A549 (cell line): Measurements from ENCODE around the gene CAPN8. TPM values are rescaled to one million over a fixed set of nuclear protein-coding genes. Genes with fewer than 3 reads are reported as not detected.

Experiments used
- ATAC-seq, 2 experiments: fragments of 200-7000 bp in 1 of 2; fragments of >200 bp in 1 of 2; cut with Nextera tagmentation in 1 of 2; cut with Tn5 transposase in 1 of 2; 3 replicates each; pipeline versions ENCODE4 v1.8.0 to v1.9.1; 2018 to 2020; ENCODE audit warnings: mild to moderate bottlenecking in 1 of 2, moderate library complexity in 1 of 2
- CTCF ChIA-PET: fragments of 300-600 bp; sonication (Branson Sonifier 250); formaldehyde crosslinking; extraction: SDS; loops from one replicate; lab custom pipeline; 2021; ENCODE audit warnings: antibody characterized with exemption, inconsistent platforms; lab: Yijun Ruan, JAX
- POLR2A ChIA-PET: fragments of 350-600 bp; formaldehyde crosslinking; extraction: SDS; loops from one replicate; lab custom pipeline; 2021; ENCODE audit warnings: antibody characterized with exemption, inconsistent platforms; lab: Yijun Ruan, JAX
- DNase-seq, 2 experiments: peaks; one replicate each; pipeline versions ENCODE4 v3.0.0 to v3.0.0-alpha.2; 2011 to 2016; ENCODE audit warnings: low read depth in 1 of 2, low spot score in 1 of 2
- FAIRE-seq: peaks from 2 replicates; lab custom pipeline; 2011; peaks lifted over from hg19 to GRCh38; lab: Jason Lieb, UNC
- H3K27ac ChIP-seq, 2 experiments: fragments of >200 bp; sonication (Bioruptor Twin); formaldehyde crosslinking; 3 replicates each; pipeline ENCODE4 v1.5.1; 2016 to 2017
- H3K4me1 ChIP-seq: fragments of >200 bp; sonication (Bioruptor Twin); formaldehyde crosslinking; 3 replicates; pipeline ENCODE4 v1.6.1; 2016
- H3K4me2 ChIP-seq: fragments of >200 bp; sonication (Bioruptor Twin); formaldehyde crosslinking; 3 replicates; pipeline ENCODE4 v1.6.1; 2016
- H3K4me3 ChIP-seq: fragments of >200 bp; sonication (Bioruptor Twin); formaldehyde crosslinking; 3 replicates; pipeline ENCODE4 v1.5.1; 2016
- H3K9me3 ChIP-seq: fragments of >200 bp; sonication (Bioruptor Twin); formaldehyde crosslinking; 3 replicates; pipeline ENCODE4 v1.6.1; 2016
- BCL3 ChIP-seq: fragments of >200 bp; sonication (Bioruptor Twin); formaldehyde crosslinking; IDR thresholded peaks from 3 replicates; pipeline ENCODE4 v1.6.1; 2016
- CBX2 ChIP-seq: fragments of 200-600 bp; sonication (generic); IDR thresholded peaks from 2 replicates; pipeline ENCODE4 v1.6.1; 2016; ENCODE audit warnings: low read depth, mild to moderate bottlenecking, borderline replicate concordance
- CEBPB ChIP-seq, 2 experiments: fragments of >200 bp in 1 of 2; sonication (Bioruptor Twin) in 1 of 2; formaldehyde crosslinking in 1 of 2; IDR thresholded peaks; 2 replicates each; pipeline ENCODE4 v1.6.1; 2012 to 2016
- ELK1 ChIP-seq: fragments of 150-350 bp; IDR thresholded peaks from 2 replicates; pipeline ENCODE4 v1.6.1; 2014; ENCODE audit warnings: low read depth, mild to moderate bottlenecking, low read length
- FOSL2 ChIP-seq, 2 experiments: fragments of 450-650 bp in 1 of 2; fragments of >200 bp in 1 of 2; sonication (Bioruptor Twin) in 1 of 2; formaldehyde crosslinking; IDR thresholded peaks; 2 replicates each; pipeline versions ENCODE4 v1.5.0 to v1.6.1; 2016 to 2020; ENCODE audit warnings: mild to moderate bottlenecking in 1 of 2, moderate library complexity in 1 of 2
- FOXS1 ChIP-seq: fragments of 250-450 bp; sonication (Bioruptor Pico); IDR thresholded peaks from 2 replicates; pipeline ENCODE4 v1.5.0; 2020; ENCODE audit warnings: mild to moderate bottlenecking, moderate library complexity
- HOXA7 ChIP-seq: fragments of 250-450 bp; sonication (Bioruptor Pico); IDR thresholded peaks from 2 replicates; pipeline ENCODE4 v1.5.0; 2020; ENCODE audit warnings: mild to moderate bottlenecking, moderate library complexity
- HOXB13 ChIP-seq: fragments of 250-450 bp; sonication (Bioruptor Pico); IDR thresholded peaks from 2 replicates; pipeline ENCODE4 v1.5.0; 2020; ENCODE audit warnings: low read depth, mild to moderate bottlenecking, moderate library complexity
- JUN ChIP-seq, 2 experiments: fragments of >200 bp; sonication (Bioruptor Twin); formaldehyde crosslinking; IDR thresholded peaks; 2 replicates in 1 of 2; 3 replicates in 1 of 2; pipeline ENCODE4 v1.6.1; 2016 to 2017
- JUNB ChIP-seq: fragments of >200 bp; sonication (Bioruptor Twin); formaldehyde crosslinking; IDR thresholded peaks from 2 replicates; pipeline ENCODE4 v1.6.1; 2016
- KDM1A ChIP-seq: fragments of 200-600 bp; sonication (generic); IDR thresholded peaks from 2 replicates; pipeline ENCODE4 v1.6.1; 2016; ENCODE audit warnings: low read depth, mild to moderate bottlenecking
- MAX ChIP-seq: IDR thresholded peaks from 2 replicates; pipeline ENCODE4 v1.6.1; 2012
- MAZ ChIP-seq: fragments of 150-350 bp; IDR thresholded peaks from 2 replicates; pipeline ENCODE4 v1.6.1; 2014; ENCODE audit warnings: antibody characterized with exemption, low read depth, low read length, borderline replicate concordance
- PHF8 ChIP-seq: fragments of 200-600 bp; sonication (generic); IDR thresholded peaks from 2 replicates; pipeline ENCODE4 v1.6.1; 2016; ENCODE audit warnings: low read depth, mild to moderate bottlenecking, antibody characterized with exemption, moderate library complexity, borderline replicate concordance
- RAD21 ChIP-seq, 2 experiments: fragments of >200 bp in 1 of 2; sonication (Bioruptor Twin) in 1 of 2; formaldehyde crosslinking in 1 of 2; IDR thresholded peaks in 1 of 2; conservative IDR thresholded peaks in 1 of 2; 2 replicates in 1 of 2; 3 replicates in 1 of 2; pipeline ENCODE4 v1.6.1; 2012 to 2018; ENCODE audit warnings: inconsistent platforms in 1 of 2
- RNF2 ChIP-seq: fragments of 200-600 bp; sonication (generic); IDR thresholded peaks from 2 replicates; pipeline ENCODE4 v1.6.1; 2016; ENCODE audit warnings: low read depth, mild to moderate bottlenecking, antibody characterized with exemption, moderate library complexity, borderline replicate concordance
- SMC3 ChIP-seq: fragments of >200 bp; sonication (Bioruptor Twin); formaldehyde crosslinking; IDR thresholded peaks from 3 replicates; pipeline ENCODE4 v1.6.1; 2018; ENCODE audit warnings: inconsistent platforms
- ZFP36 ChIP-seq: fragments of 450-650 bp; IDR thresholded peaks from 2 replicates; pipeline ENCODE4 v1.6.1; 2014; ENCODE audit warnings: borderline replicate concordance; ENCODE audit not compliant: partially characterized antibody
- WGBS: methylation state at CpG from one replicate; pipeline ENCODE4 v1.1.6; 2017; ENCODE audit errors: missing lambda C conversion rate; 5-methylcytosine and 5-hydroxymethylcytosine counted together
- polyA plus RNA-seq, 4 experiments: library from polyadenylated mRNA; depleted of rRNA in 3 of 4; stranded (reverse); fragments of >200 nt; fragmentation: RNase III in 1 of 4; extraction: RNeasy Plus Mini Kit Qiagen cat#74134 plus additional on column Dnase treatment in 1 of 4; gene quantifications; 2 replicates in 3 of 4; 3 replicates in 1 of 4; pipeline ENCODE4 v1.2.3, GENCODE V29; 2011 to 2017
- TF ChIP-seq, protein P1 (sequence below): fragments of >200 bp; sonication (Bioruptor Twin); formaldehyde crosslinking; IDR thresholded peaks from 3 replicates; pipeline ENCODE4 v1.5.1; 2016
- TF ChIP-seq, protein P2 (sequence below): fragments of >200 bp; sonication (Bioruptor Twin); formaldehyde crosslinking; IDR thresholded peaks from 2 replicates; pipeline ENCODE4 v1.6.1; 2016
- TF ChIP-seq, protein P3 (sequence below): IDR thresholded peaks from 2 replicates; pipeline ENCODE4 v1.6.1; 2012; ENCODE audit warnings: low read depth, borderline replicate concordance

The CAPN8 gene
- polyA plus RNA-seq, 2 of the 4 experiments (the other 2 are of a cell fraction), result 0.39 to 1.5 TPM

DNA sequence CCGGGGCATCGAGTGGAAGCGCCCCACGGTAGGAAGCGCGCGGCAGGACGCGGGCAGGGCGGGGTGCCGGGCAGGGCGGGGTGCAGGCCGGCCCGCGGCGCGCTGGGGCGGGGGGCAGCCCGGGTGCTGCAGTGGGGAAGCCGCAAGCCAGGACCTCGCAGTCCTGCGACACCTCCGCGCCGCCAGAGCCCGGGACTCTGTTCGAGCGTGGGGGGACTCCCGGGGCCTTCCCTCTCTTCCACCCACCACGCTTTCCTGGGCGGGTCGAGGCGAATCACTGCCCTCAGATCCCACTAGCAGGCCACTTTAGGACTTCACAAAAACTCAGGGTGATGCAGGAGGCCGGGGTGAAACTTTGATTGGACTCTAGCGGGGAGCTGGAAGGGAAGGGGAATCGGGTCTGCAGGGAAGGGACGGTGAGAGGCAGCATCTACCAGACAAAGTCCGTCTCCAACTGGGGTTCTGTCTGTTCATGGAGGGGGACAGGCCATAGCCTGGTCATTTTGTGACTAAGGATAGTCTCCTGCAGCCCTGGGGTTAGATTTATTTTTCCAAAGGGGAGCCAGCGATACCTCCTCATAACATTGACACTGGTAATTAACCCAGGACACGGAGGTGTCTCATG lies 47.5 kb upstream of the CAPN8 start:
- ATAC-seq, result peak; percentile 17 to 32; a peak in 5 of 6 replicates
- WGBS, result 0% methylated on average over 11 of the region's 40 CpGs

DNA sequence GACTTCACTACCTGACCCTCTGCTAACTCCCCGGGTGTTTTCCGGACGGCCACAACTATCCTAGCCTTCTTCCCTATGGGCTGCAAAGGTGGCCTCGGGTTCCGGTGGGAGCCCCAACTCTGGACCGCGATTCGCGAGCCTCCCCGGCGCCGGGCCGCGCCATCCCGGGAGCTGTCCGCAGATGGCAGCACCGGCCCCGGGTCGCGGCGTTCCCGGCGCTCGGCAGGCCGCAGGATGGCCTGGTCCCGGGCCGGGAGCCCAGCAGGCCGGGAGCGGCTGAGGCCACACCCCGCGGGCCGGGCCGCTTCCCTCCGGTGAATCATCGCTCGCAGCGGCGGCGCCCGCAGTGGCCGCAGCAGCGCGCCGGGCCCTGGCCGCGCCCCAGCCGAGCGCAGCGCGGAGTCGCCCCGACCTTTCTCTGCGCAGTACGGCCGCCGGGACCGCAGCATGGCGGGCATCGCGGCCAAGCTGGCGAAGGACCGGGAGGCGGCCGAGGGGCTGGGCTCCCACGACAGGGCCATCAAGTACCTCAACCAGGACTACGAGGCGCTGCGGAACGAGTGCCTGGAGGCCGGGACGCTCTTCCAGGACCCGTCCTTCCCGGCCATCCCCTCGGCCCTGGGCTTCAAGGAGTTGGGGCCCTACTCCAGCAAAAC lies 46.8 kb upstream of the CAPN8 start, which contains the start of gene CAPN2:
CAPN2 (plus strand) TSS at position 346 of the 656 bp plus-strand sequence; CDS start at position 448, 102 bp downstream.
- ChIA-PET POLR2A (interaction anchor here (0.6 to 3.2 kb wide), 4 partner anchors 9 to 37 kb away, joined by 4 to 25 read pairs (median 10); no protein-coding TSS in a partner anchor), CTCF (interaction anchor here (0.6 to 4.2 kb wide), 28 partner anchors 9 to 430 kb away, joined by 3 to 92 read pairs (median 4); no protein-coding TSS in a partner anchor)
- Histone ChIP-seq H3K4me3 (peak within 1 kb of the TSS; percentile 88), H3K4me1 (peaks cover 80% of the 10 kb centered on the region), H3K4me2 (peak within 1 kb of the TSS; percentile 88), H3K27ac (peak within 1 kb of the TSS; percentile 99), H3K9me3 (no peaks in the 10 kb centered on the region)
- FAIRE-seq (no peak), ATAC-seq (peak; percentile 71 to 75), DNase-seq (peak; percentile 81 to 84)
- WGBS, result 1% methylated on average over 15 of the region's 74 CpGs
- TF ChIP-seq HOXB13 (CRISPR knock-in tag), result 0 out of 2 replicates have a peak, but pooled peaks have one; percentile 37
- TF ChIP-seq ZFP36, result no peak
- TF ChIP-seq CEBPB (IDR thresholded peaks at IDR 0.05), result no peak
- TF ChIP-seq, protein P1, sequence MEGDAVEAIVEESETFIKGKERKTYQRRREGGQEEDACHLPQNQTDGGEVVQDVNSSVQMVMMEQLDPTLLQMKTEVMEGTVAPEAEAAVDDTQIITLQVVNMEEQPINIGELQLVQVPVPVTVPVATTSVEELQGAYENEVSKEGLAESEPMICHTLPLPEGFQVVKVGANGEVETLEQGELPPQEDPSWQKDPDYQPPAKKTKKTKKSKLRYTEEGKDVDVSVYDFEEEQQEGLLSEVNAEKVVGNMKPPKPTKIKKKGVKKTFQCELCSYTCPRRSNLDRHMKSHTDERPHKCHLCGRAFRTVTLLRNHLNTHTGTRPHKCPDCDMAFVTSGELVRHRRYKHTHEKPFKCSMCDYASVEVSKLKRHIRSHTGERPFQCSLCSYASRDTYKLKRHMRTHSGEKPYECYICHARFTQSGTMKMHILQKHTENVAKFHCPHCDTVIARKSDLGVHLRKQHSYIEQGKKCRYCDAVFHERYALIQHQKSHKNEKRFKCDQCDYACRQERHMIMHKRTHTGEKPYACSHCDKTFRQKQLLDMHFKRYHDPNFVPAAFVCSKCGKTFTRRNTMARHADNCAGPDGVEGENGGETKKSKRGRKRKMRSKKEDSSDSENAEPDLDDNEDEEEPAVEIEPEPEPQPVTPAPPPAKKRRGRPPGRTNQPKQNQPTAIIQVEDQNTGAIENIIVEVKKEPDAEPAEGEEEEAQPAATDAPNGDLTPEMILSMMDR, result peak; percentile 70
- TF ChIP-seq, protein P2, sequence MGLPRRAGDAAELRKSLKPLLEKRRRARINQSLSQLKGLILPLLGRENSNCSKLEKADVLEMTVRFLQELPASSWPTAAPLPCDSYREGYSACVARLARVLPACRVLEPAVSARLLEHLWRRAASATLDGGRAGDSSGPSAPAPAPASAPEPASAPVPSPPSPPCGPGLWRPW, result no peak
- peak; percentile 63 for TF ChIP-seq MAX
- 0 out of 3 replicates have a peak, but pooled peaks have one; percentile 22 for TF ChIP-seq BCL3
- peak; percentile 57 to 88 for TF ChIP-seq RAD21 (conservative IDR thresholded peaks at IDR 0.05 in 1 of 2, IDR thresholded peaks at IDR 0.05 in 1 of 2)
- peak; percentile 88 for TF ChIP-seq SMC3
- TF ChIP-seq JUNB, result no peak
- TF ChIP-seq, protein P3, sequence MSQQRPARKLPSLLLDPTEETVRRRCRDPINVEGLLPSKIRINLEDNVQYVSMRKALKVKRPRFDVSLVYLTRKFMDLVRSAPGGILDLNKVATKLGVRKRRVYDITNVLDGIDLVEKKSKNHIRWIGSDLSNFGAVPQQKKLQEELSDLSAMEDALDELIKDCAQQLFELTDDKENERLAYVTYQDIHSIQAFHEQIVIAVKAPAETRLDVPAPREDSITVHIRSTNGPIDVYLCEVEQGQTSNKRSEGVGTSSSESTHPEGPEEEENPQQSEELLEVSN, result peak; percentile 52; the same call in 1 of the 2 replicates
- no peak for TF ChIP-seq MAZ
- peak; percentile 83; the same call in 1 of the 2 replicates for TF ChIP-seq PHF8
- TF ChIP-seq FOXS1, result no peak
- no peak for TF ChIP-seq CBX2
- TF ChIP-seq KDM1A, result no peak
- peak; percentile 31 to 83; a peak in 2 of 5 replicates for TF ChIP-seq JUN (IDR thresholded peaks at IDR 0.05)
- peak; percentile 58 for TF ChIP-seq FOSL2 (IDR thresholded peaks at IDR 0.05)
- peak; percentile 94 for TF ChIP-seq FOSL2 (CRISPR knock-in tag; IDR thresholded peaks at IDR 0.05)

More for the DNA sequence above, 47.5 kb upstream of the CAPN8 start:
- TF ChIP-seq MAX, result peak; percentile 13; the same call in 1 of the 2 replicates
- 0 out of 2 replicates have a peak, but pooled peaks have one; percentile 35 for TF ChIP-seq HOXA7 (CRISPR knock-in tag)
- 0 out of 3 replicates have a peak, but pooled peaks have one; percentile 9 for TF ChIP-seq BCL3
- TF ChIP-seq CBX2, result no peak
- TF ChIP-seq ELK1, result no peak
- no peak for TF ChIP-seq RNF2
- ChIA-PET POLR2A (interaction anchor here (0.6 to 3.2 kb wide), 4 partner anchors 8 to 36 kb away, joined by 3 to 25 read pairs (median 10); no protein-coding TSS in a partner anchor), CTCF (interaction anchor here (0.8 to 4.2 kb wide), 23 partner anchors 8 to 133 kb away, joined by 3 to 92 read pairs (median 5); no protein-coding TSS in a partner anchor)
- peak overlapping the region; percentile 99 for H3K27ac ChIP-seq
- FAIRE-seq, result no peak
- H3K4me1 ChIP-seq, result peaks cover 84% of the 10 kb centered on the region
- peak overlapping the region; percentile 88 for H3K4me3 ChIP-seq
- peak overlapping the region; percentile 88 for H3K4me2 ChIP-seq
- no peak for DNase-seq
- no peaks in the 10 kb centered on the region for H3K9me3 ChIP-seq
